ENCODE measurements around the gene AUH. TPM values are rescaled to one million over a fixed set of nuclear protein-coding genes. Genes with fewer than 3 reads are reported as not detected.

Gene AUH
- total RNA-seq, 4 donors from 2014 or later = 26.0 to 61.0 (median 31.0) TPM

DNA sequence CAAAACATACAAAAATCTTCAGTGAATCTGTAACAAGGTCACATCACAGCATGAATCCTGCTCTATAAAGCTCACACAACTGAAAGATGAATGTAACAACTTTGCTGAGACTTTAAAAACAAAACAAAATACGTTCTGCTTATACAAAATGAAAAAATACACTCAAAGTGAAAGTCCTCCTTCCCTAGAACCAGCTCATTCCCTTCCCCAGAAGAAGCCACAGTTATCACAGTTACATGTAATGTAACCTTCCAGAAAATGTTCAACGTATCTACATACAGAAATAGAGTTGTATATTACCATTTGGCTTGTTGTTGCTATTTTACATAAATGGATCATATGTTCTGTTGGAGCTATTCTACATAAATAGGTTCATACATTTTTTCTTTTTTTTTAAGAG, 2.6 kb downstream of the AUH start:
- 80% methylated on average over 2 of the region's 2 CpGs for WGBS
- DNase-seq (ENCODE audit: low spot score in 2 of 2) = no peak
- Histone ChIP-seq H3K36me3 (peaks cover 8% of the 10 kb centered on the region), H3K9me3 (no peaks in the 10 kb centered on the region), H3K27me3 (no peaks in the 10 kb centered on the region), H3K4me3 (no peak overlapping the region), H3K27ac (no peak overlapping the region), H3K4me1 (peaks cover 31% of the 10 kb centered on the region)
- TF ChIP-seq EP300 (IDR thresholded peaks at IDR 0.05) = no peak
- TF ChIP-seq POLR2AphosphoS5 (IDR thresholded peaks at IDR 0.05) = no peak
- TF ChIP-seq, protein P1, sequence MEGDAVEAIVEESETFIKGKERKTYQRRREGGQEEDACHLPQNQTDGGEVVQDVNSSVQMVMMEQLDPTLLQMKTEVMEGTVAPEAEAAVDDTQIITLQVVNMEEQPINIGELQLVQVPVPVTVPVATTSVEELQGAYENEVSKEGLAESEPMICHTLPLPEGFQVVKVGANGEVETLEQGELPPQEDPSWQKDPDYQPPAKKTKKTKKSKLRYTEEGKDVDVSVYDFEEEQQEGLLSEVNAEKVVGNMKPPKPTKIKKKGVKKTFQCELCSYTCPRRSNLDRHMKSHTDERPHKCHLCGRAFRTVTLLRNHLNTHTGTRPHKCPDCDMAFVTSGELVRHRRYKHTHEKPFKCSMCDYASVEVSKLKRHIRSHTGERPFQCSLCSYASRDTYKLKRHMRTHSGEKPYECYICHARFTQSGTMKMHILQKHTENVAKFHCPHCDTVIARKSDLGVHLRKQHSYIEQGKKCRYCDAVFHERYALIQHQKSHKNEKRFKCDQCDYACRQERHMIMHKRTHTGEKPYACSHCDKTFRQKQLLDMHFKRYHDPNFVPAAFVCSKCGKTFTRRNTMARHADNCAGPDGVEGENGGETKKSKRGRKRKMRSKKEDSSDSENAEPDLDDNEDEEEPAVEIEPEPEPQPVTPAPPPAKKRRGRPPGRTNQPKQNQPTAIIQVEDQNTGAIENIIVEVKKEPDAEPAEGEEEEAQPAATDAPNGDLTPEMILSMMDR (IDR thresholded peaks at IDR 0.05) = no peak
- TF ChIP-seq POLR2A (IDR thresholded peaks at IDR 0.05) = no peak

DNA sequence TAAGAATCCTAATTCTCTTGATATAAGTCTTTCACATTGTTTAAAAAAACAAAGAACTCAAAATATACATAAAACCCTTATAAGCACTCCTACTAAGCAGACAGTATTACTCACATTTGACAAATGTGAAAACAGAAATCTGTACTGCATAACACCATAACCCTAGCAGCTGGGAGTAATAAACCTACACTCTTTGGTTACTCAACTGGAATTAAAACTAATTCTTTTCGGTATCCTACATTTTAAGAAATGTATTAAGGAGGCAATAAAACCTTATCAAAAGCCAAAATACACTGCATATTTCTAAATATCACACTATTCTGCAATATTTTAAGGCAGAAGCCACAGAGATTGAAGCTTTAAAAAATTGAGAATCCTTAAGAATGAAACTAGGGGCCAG, 6.8 kb downstream of the AUH start:
- WGBS = 88% methylated on average over 1 of the region's 1 CpG
- Histone ChIP-seq H3K9me3 (no peaks in the 10 kb centered on the region), H3K4me1 (peaks cover 13% of the 10 kb centered on the region), H3K27me3 (no peaks in the 10 kb centered on the region), H3K36me3 (peaks cover 42% of the 10 kb centered on the region), H3K4me3 (no peak overlapping the region), H3K27ac (no peak overlapping the region)
- no peak for DNase-seq (ENCODE audit: low spot score in 2 of 2)
- TF ChIP-seq EP300 (IDR thresholded peaks at IDR 0.05) (no peak), POLR2A (IDR thresholded peaks at IDR 0.05) (no peak), POLR2AphosphoS5 (IDR thresholded peaks at IDR 0.05) (no peak)
- TF ChIP-seq, protein P1 (IDR thresholded peaks at IDR 0.05) = no peak

DNA sequence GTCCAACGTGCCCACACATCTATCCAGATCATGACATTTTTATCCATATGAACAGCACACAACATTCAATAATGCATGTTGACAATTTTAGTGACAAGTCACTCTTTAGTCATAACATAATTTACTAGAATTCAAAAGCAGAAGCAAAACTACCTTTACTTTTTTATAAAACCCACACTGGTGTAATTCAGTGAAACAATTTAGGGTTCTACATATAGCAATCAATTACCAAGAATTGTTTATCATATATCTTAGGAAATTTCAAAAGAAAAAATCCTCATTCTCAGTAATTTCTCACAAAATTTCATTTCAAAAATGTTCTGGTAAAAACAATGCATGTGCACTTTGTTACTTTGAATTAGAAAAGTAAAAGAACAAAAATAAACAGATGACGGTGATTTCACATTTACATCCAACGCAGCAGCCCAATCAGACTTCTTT, 12.6 kb downstream of the AUH start:
- peaks cover 3% of the 10 kb centered on the region for H3K4me1 ChIP-seq
- no peak overlapping the region for H3K27ac ChIP-seq
- TF ChIP-seq, protein P1 (IDR thresholded peaks at IDR 0.05) = no peak
- no peak for TF ChIP-seq POLR2AphosphoS5 (IDR thresholded peaks at IDR 0.05)
- TF ChIP-seq POLR2A (IDR thresholded peaks at IDR 0.05) = no peak
- no peak for TF ChIP-seq EP300 (IDR thresholded peaks at IDR 0.05)
- whole genome bisulfite sequencing = 92% methylated on average over 3 of the region's 3 CpGs
- no peaks in the 10 kb centered on the region for H3K27me3 ChIP-seq
- peaks cover 43% of the 10 kb centered on the region for H3K36me3 ChIP-seq
- DNase-seq (ENCODE audit: low spot score in 2 of 2) = no peak
- H3K9me3 ChIP-seq = no peaks in the 10 kb centered on the region
- no peak overlapping the region for H3K4me3 ChIP-seq

DNA sequence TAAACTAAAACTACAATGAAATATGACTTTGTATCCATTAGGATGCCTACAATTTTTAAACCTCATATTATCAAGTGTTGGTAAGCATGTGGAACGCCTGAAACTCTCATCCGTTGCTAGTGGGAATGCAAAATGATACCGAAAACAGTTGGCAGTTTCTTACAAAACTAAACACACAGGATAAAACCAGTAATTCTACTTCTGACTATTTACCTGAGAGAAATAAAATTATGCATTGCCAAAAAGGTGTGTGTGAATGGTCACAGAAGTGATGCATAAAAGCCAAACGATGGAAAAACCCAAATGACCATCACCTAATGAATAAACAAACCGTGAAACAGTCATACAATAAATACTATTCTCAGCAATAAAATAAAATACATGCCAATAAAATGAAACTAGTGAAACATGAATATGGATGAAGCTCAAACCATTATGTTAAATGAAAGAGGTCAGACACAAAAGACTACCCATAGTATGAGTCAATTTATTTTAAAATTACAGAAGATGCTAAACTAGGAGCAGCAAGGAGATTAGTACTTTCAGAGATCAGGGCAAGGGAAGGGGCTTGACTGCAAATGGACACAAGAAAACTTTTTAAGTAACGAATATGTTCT, 13.4 kb downstream of the AUH start:
- H3K4me3 ChIP-seq = no peak overlapping the region
- H3K4me1 ChIP-seq = peaks cover 3% of the 10 kb centered on the region
- H3K9me3 ChIP-seq = no peaks in the 10 kb centered on the region
- WGBS = 77% methylated on average over 6 of the region's 6 CpGs
- TF ChIP-seq POLR2A (IDR thresholded peaks at IDR 0.05) (no peak), POLR2AphosphoS5 (IDR thresholded peaks at IDR 0.05) (no peak), EP300 (IDR thresholded peaks at IDR 0.05) (no peak)
- TF ChIP-seq, protein P1 (IDR thresholded peaks at IDR 0.05) = no peak
- no peaks in the 10 kb centered on the region for H3K27me3 ChIP-seq
- no peak overlapping the region for H3K27ac ChIP-seq
- peaks cover 36% of the 10 kb centered on the region for H3K36me3 ChIP-seq
- no peak for DNase-seq (ENCODE audit: low spot score in 2 of 2)

DNA sequence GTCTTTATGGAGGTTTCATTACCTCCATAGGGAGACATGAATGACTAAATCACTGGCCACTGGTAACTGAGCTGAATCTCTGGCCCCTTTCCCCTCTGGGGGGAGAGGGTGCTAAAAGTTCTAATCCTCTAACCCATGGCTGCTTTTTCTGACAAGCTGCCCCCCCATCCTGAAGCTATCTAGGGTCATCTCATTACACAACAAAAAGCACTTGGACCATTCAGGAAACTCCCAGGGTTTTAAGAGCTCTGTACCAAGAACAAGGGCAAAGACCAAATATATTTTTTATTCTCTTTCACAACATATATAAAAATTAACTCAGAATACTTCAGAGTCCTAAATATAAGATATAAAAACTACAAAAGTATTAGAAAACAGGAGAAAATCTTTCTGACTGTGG, 14.3 kb downstream of the AUH start:
- no peaks in the 10 kb centered on the region for H3K27me3 ChIP-seq
- no peaks in the 10 kb centered on the region for H3K9me3 ChIP-seq
- no peak for DNase-seq (ENCODE audit: low spot score in 2 of 2)
- no peak overlapping the region for H3K4me3 ChIP-seq
- TF ChIP-seq POLR2A (IDR thresholded peaks at IDR 0.05) (no peak), EP300 (IDR thresholded peaks at IDR 0.05) (no peak), POLR2AphosphoS5 (IDR thresholded peaks at IDR 0.05) (no peak)
- TF ChIP-seq, protein P1 (IDR thresholded peaks at IDR 0.05) = no peak
- peaks cover 30% of the 10 kb centered on the region for H3K36me3 ChIP-seq
- peaks cover 3% of the 10 kb centered on the region for H3K4me1 ChIP-seq
- H3K27ac ChIP-seq = no peak overlapping the region
